SU-DHL-6 (cell line): ENCODE results near the gene KIF16B.

Experiments
- H2AFZ ChIP-seq: fragments of 200-600 bp; sonication (generic); 2 replicates; pipeline ENCODE4 v1.6.1; 2014; ENCODE audit warnings: low read depth, mild to moderate bottlenecking, moderate library complexity, mixed read lengths, antibody characterized with exemption, low read length; ENCODE audit not compliant: severe bottlenecking
- H3F3A ChIP-seq: fragments of 200-600 bp; shearing (Covaris generic); 2 replicates; pipeline ENCODE4 v1.6.0; 2016; ENCODE audit warnings: antibody characterized with exemption, mild to moderate bottlenecking; ENCODE audit not compliant: insufficient read depth
- H3K27ac ChIP-seq: fragments of 200-600 bp; sonication (generic); 2 replicates; pipeline ENCODE4 v1.5.1; 2016; ENCODE audit warnings: low read depth, mild to moderate bottlenecking, low read length, moderate library complexity, mixed read lengths
- H3K27me3 ChIP-seq: fragments of 200-600 bp; sonication (generic), shearing (Covaris generic); 2 replicates; pipeline ENCODE4 v1.6.0; 2014; ENCODE audit warnings: mild to moderate bottlenecking, low read length
- H3K36me3 ChIP-seq: fragments of 200-600 bp; sonication (generic); 2 replicates; pipeline ENCODE4 v1.6.1; 2014; ENCODE audit warnings: mild to moderate bottlenecking, low read length, mixed read lengths
- H3K4me2 ChIP-seq: fragments of 300-600, 200-600 bp; shearing (Covaris generic), sonication (generic); 2 replicates; pipeline ENCODE4 v1.6.0; 2014; ENCODE audit warnings: low read length, low read depth, mild to moderate bottlenecking; ENCODE audit not compliant: poor library complexity, severe bottlenecking
- H3K4me3 ChIP-seq: fragments of 200-600 bp; sonication (generic); 2 replicates; pipeline ENCODE4 v1.5.1; 2014; ENCODE audit warnings: antibody characterized with exemption, low read length, mild to moderate bottlenecking, mixed read lengths; ENCODE audit not compliant: insufficient read depth, poor library complexity, severe bottlenecking
- H3K79me2 ChIP-seq: fragments of 200-600 bp; sonication (generic); 2 replicates; pipeline ENCODE4 v1.6.1; 2014; ENCODE audit warnings: mild to moderate bottlenecking, low read length, moderate library complexity; ENCODE audit not compliant: insufficient read depth
- H3K9ac ChIP-seq: fragments of 200-600 bp; sonication (generic); 2 replicates; pipeline ENCODE4 v1.7.0; 2014; ENCODE audit warnings: mild to moderate bottlenecking, low read length
- H3K9me2 ChIP-seq: fragments of 200-600 bp; sonication (generic); replicated peaks from 2 replicates; pipeline ENCODE4 v1.6.1; 2014; ENCODE audit warnings: low read length; ENCODE audit not compliant: insufficient read depth
- H3K9me3 ChIP-seq: fragments of 200-600 bp; sonication (generic); 2 replicates; pipeline ENCODE4 v1.6.1; 2014; ENCODE audit warnings: low read length, mixed read lengths; ENCODE audit not compliant: insufficient read depth
- H4K20me1 ChIP-seq: fragments of 200-600 bp; sonication (generic); 2 replicates; pipeline ENCODE4 v1.6.1; 2014; ENCODE audit warnings: low read depth, mild to moderate bottlenecking, antibody characterized with exemption, low read length, moderate library complexity, mixed read lengths
- EZH2phosphoT487 ChIP-seq: fragments of 200-600 bp; sonication (generic), shearing (Covaris generic); conservative IDR thresholded peaks from 2 replicates; pipeline ENCODE4 v1.6.1; 2018; ENCODE audit warnings: mild to moderate bottlenecking, antibody characterized with exemption, low read length, moderate library complexity, mixed read lengths
- TF ChIP-seq, protein P1 (sequence below): fragments of 200-600 bp; sonication (generic); IDR thresholded peaks from one replicate; pipeline ENCODE4 v1.5.1; 2017; ENCODE audit warnings: antibody characterized with exemption, mild to moderate bottlenecking, low read length, moderate library complexity; ENCODE audit not compliant: insufficient read depth, poor library complexity, severe bottlenecking

Gene KIF16B

DNA sequence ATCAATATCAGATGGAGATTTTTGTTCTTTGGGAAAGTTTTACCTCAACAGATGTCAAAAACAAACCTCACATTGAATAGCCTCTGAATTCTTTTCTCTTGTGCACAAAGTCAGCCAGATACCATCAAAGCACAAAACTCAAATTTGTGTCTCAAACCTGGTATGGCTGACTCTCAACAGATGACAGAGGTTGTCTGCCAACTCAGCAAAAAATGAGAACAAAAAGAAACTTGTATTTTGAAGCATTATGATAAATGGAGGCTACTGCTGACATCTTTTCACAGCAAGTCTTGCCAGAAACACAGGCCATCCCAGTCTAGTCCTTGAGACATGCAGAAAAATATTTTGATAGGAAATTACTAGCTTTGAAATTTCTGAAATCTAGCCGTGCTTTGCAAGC is 79.8 kb downstream of the KIF16B start:
- Histone ChIP-seq H2AFZ (no peak overlapping the region), H4K20me1 (no peaks in the 10 kb centered on the region), H3K9me2 (no peaks in the 10 kb centered on the region), H3F3A (no peaks in the 10 kb centered on the region), H3K27me3 (no peaks in the 10 kb centered on the region), H3K4me2 (no peak overlapping the region), H3K9me3 (no peaks in the 10 kb centered on the region), H3K4me3 (no peak overlapping the region), H3K27ac (no peak overlapping the region), H3K9ac (no peak overlapping the region), H3K79me2 (no peaks in the 10 kb centered on the region), H3K36me3 (peaks cover 10% of the 10 kb centered on the region; the same call in 1 of the 2 replicates)
- no peak for TF ChIP-seq EZH2phosphoT487
- TF ChIP-seq, protein P1, sequence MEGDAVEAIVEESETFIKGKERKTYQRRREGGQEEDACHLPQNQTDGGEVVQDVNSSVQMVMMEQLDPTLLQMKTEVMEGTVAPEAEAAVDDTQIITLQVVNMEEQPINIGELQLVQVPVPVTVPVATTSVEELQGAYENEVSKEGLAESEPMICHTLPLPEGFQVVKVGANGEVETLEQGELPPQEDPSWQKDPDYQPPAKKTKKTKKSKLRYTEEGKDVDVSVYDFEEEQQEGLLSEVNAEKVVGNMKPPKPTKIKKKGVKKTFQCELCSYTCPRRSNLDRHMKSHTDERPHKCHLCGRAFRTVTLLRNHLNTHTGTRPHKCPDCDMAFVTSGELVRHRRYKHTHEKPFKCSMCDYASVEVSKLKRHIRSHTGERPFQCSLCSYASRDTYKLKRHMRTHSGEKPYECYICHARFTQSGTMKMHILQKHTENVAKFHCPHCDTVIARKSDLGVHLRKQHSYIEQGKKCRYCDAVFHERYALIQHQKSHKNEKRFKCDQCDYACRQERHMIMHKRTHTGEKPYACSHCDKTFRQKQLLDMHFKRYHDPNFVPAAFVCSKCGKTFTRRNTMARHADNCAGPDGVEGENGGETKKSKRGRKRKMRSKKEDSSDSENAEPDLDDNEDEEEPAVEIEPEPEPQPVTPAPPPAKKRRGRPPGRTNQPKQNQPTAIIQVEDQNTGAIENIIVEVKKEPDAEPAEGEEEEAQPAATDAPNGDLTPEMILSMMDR = no peak

- no peaks in the 10 kb centered on the region for H3F3A ChIP-seq
- no peaks in the 10 kb centered on the region for H3K79me2 ChIP-seq
- no peak overlapping the region for H2AFZ ChIP-seq
- no peak for TF ChIP-seq EZH2phosphoT487
- TF ChIP-seq, protein P1 = no peak
- no peaks in the 10 kb centered on the region for H3K9me3 ChIP-seq
- H3K36me3 ChIP-seq = peaks cover 10% of the 10 kb centered on the region; the same call in 1 of the 2 replicates
- H3K27ac ChIP-seq = no peak overlapping the region
- no peak overlapping the region for H3K4me2 ChIP-seq
- no peak overlapping the region for H3K4me3 ChIP-seq
- no peak overlapping the region for H3K9ac ChIP-seq
- no peaks in the 10 kb centered on the region for H3K27me3 ChIP-seq
- H3K9me2 ChIP-seq = no peaks in the 10 kb centered on the region
- no peaks in the 10 kb centered on the region for H4K20me1 ChIP-seq
These were observed 81.8 kb downstream of the KIF16B start for GRCh38 chr20:16491294-16491905.

DNA sequence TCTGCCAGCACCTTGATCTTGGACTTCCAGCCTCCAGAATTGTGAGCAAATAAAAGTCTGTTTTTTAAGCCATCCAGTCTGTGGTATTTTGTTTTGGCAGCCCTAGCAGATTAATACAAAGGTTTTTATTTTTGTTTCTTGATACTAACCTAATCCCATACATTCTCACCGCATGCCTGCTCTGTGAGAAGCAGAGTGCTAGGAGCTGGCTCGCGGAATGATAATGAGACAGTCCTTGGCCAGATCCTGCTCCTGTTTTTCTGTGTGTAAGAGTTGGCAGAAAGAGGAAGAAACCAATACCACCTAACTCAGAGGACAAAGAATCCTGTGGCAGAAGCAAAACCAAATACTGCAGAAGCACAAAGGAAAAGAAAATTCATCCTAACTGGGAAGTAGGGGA is 82.6 kb downstream of the KIF16B start:
- Histone ChIP-seq H3K79me2 (no peaks in the 10 kb centered on the region), H3K4me2 (no peak overlapping the region), H3K27ac (no peak overlapping the region), H3K36me3 (peaks cover 6% of the 10 kb centered on the region; the same call in 1 of the 2 replicates), H3K9ac (no peak overlapping the region), H3K27me3 (no peaks in the 10 kb centered on the region), H3F3A (no peaks in the 10 kb centered on the region), H2AFZ (no peak overlapping the region), H4K20me1 (no peaks in the 10 kb centered on the region), H3K9me2 (no peaks in the 10 kb centered on the region), H3K4me3 (no peak overlapping the region), H3K9me3 (no peaks in the 10 kb centered on the region)
- TF ChIP-seq, protein P1 = no peak
